Measurements from ENCODE around the gene ATP2B2.

- TF ChIP-seq, protein P1, sequence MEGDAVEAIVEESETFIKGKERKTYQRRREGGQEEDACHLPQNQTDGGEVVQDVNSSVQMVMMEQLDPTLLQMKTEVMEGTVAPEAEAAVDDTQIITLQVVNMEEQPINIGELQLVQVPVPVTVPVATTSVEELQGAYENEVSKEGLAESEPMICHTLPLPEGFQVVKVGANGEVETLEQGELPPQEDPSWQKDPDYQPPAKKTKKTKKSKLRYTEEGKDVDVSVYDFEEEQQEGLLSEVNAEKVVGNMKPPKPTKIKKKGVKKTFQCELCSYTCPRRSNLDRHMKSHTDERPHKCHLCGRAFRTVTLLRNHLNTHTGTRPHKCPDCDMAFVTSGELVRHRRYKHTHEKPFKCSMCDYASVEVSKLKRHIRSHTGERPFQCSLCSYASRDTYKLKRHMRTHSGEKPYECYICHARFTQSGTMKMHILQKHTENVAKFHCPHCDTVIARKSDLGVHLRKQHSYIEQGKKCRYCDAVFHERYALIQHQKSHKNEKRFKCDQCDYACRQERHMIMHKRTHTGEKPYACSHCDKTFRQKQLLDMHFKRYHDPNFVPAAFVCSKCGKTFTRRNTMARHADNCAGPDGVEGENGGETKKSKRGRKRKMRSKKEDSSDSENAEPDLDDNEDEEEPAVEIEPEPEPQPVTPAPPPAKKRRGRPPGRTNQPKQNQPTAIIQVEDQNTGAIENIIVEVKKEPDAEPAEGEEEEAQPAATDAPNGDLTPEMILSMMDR (conservative IDR thresholded peaks at IDR 0.05; ENCODE audit: low read length): no peak
- TF ChIP-seq EZH2phosphoT487 (IDR thresholded peaks at IDR 0.05; ENCODE audit: borderline replicate concordance, low read depth, low read length): no peak
Observed at GRCh38 chr3:10474275-10474646, 31.1 kb downstream of the ATP2B2 start.
